Adrenal gland (tissue), 12 donors: Measurements from ENCODE around the gene IGF2BP2. TPM values are rescaled to one million over a fixed set of nuclear protein-coding genes. Genes with fewer than 3 reads are reported as not detected.

Source experiments
- DNase-seq, 7 donors: peaks; one replicate each; pipeline ENCODE4 v3.0.0-alpha.2; 2019 to 2020
- H3K27ac ChIP-seq, 5 donors: fragments of 200-600 bp; sonication (generic) in 4 of 5; 1 replicate in 3 of 5; 2 replicates in 2 of 5; pipeline versions ENCODE4 v1.5.1 to v1.8.0; 2016 to 2020; ENCODE audit warnings: mild to moderate bottlenecking in 1 of 5
- H3K27me3 ChIP-seq: fragments of 200-600 bp; 2 replicates; pipeline ENCODE4 v1.8.0; 2021
- H3K36me3 ChIP-seq, 2 donors: fragments of 200-600 bp; replicated peaks in 1 of 2; 1 replicate in 1 of 2; 2 replicates in 1 of 2; pipeline versions ENCODE4 v1.5.1 to v1.8.0; 2018 to 2022
- H3K4me1 ChIP-seq, 2 donors: fragments of 200-600 bp; replicated peaks in 1 of 2; 1 replicate in 1 of 2; 2 replicates in 1 of 2; pipeline versions ENCODE4 v1.5.1 to v1.8.0; 2018 to 2021
- H3K4me3 ChIP-seq, 4 donors: fragments of 200-600 bp; sonication (generic) in 3 of 4; one replicate each; pipeline ENCODE4 v1.5.1; 2016 to 2018
- H3K9me3 ChIP-seq, 3 donors: fragments of 200-600 bp; sonication (generic) in 1 of 3; replicated peaks in 1 of 3; 1 replicate in 2 of 3; 2 replicates in 1 of 3; pipeline versions ENCODE4 v1.5.1 to v1.8.0; 2016 to 2021
- CTCF ChIP-seq, 6 experiments: fragments of 450-650 bp in 4 of 6; fragments of 200-600 bp in 2 of 6; sonication (generic) in 1 of 6; IDR thresholded peaks; 1 replicate in 5 of 6; 2 replicates in 1 of 6; pipeline versions ENCODE4 v1.5.1 to v1.8.0; 2016 to 2021; ENCODE audit warnings: antibody characterized with exemption in 6 of 6, mild to moderate bottlenecking in 2 of 6, moderate library complexity in 1 of 6
- POLR2A ChIP-seq, 2 donors: fragments of 450-650 bp; IDR thresholded peaks; one replicate each; pipeline ENCODE4 v1.6.1; 2017; ENCODE audit warnings: antibody characterized with exemption in 2 of 2, mild to moderate bottlenecking in 2 of 2, moderate library complexity in 1 of 2
- WGBS, 4 donors: extraction: QIAGEN DNeasy Blood & Tissue Kit in 2 of 4; methylation state at CpG; one replicate each; pipeline versions ENCODE4 v1.1.5 to v1.1.7; 2013 to 2017; 5-methylcytosine and 5-hydroxymethylcytosine counted together
- intact Hi-C, 2 donors: fragments of 100-400 bp; cut with DNase I; formaldehyde crosslinking; loops; one replicate each; pipeline versions ENCODE4 v1.14.1 to v1.15.0; 2022 to 2023
- polyA plus RNA-seq, 3 donors: library from polyadenylated mRNA; stranded (reverse); fragments of 200-250 nt in 2 of 3; fragments of 350-450 nt in 1 of 3; fragmentation: Illumina TruSeq in 1 of 3; extraction: RNeasy Lipid Tissue Mini Kit (QIAGEN cat#74804) in 1 of 3; gene quantifications; one replicate each; pipeline ENCODE4 v1.2.3, GENCODE V29; 2013 to 2014
- total RNA-seq, 9 donors: library from RNA; depleted of rRNA in 4 of 9; stranded (reverse); fragments of >200 nt in 4 of 9; fragments of 120-200 nt in 1 of 9; fragmentation: NEBNext Ultra II Directional in 1 of 9; extraction: Animal tissue kit (Norgen Biotek cat#: 25700) in 1 of 9; gene quantifications; one replicate each; pipeline versions ENCODE4 v1.1.0 to v1.2.4, GENCODE V29; 2013 to 2023
- donor health status: healthy with polysubstance abuse.
- donor health status: Bipolar disorder and iron deficiency.
- donor health status: DM: yes; HTN: yes; CAD: no.
- donor health status: DM: no; HTN: no; CAD: no.
- donor health status: DM: no; HTN: no; CAD: no.
- donor health status: DM: yes; HTN: yes; CAD: no.

The IGF2BP2 gene
- total and polyA plus RNA-seq, 12 donors, result 7.0 to 75.9 (median 17.9) TPM

DNA sequence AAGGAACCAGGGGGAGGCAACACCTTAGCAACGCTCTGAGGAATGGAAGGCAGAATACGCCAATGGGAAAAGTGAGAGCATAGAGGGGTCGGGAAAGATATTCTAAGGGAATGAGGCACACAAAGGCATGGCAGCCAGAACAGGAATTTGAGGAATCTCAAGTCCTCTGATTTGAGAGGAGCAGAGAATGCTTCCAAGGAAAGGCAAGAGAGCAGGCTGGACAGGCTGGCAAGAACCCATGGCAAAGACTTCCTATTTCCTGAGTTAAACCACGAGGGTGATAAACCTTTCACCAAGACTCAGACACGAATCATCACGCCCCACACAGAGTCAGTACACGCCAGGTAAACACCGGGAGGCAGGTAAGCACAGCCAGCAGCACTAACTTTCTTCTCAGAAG, 109.8 kb downstream of the IGF2BP2 start:
- no peak overlapping the region for H3K4me3 ChIP-seq
- TF ChIP-seq POLR2A (IDR thresholded peaks at IDR 0.05) (no peak), CTCF (IDR thresholded peaks at IDR 0.05) (no peak)
- DNase-seq, result no peak
- H3K27me3 ChIP-seq, result no peaks in the 10 kb centered on the region
- 70 to 82% (median 76%) methylated on average over 8 of the region's 8 CpGs for WGBS, 4 donors
- intact Hi-C loops, result no loop called here
- H3K36me3 ChIP-seq, result no peaks in the 10 kb centered on the region
- no peaks in the 10 kb centered on the region for H3K9me3 ChIP-seq
- H3K27ac ChIP-seq, result no peak overlapping the region
- H3K4me1 ChIP-seq, result peaks cover 0 to 13% of the 10 kb centered on the region in 2 donors

DNA sequence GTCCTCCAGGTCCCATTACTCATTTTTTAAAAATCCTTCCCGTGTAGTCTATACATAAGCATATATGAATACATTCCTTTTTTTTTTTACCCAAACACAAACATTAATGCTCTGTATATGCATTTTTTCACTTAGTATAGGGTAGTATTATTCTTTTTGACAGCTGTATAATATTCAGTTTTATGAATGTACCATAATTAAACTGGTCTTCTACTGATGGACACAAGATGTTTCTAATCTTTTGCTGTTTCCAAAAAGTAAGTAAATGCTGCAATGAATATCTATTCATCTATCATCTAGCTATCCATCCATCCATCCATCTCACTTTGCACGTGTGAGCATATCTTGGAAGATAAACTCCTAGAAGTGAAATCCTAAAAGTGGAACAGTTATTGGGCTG, 110.8 kb downstream of the IGF2BP2 start:
- intact Hi-C loops, result no loop called here

DNA sequence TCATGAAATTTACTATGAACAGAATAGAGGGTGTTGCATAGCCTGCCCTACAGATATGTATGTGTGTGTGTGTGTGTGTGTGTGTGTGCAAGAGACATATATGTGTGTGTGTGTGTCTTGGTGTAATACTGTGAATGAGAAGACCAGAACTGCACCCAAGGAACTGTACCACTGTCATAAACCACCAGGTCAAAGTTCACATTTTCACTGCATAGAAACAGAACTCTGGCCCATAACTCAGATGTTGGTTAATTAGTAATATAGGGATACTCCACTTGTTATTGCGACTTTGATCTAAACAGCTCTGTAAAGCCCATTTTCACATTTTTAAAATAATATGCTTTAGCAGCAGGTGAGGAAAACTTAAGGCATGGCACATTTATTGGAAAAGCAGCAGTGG, 111.8 kb downstream of the IGF2BP2 start:
- no peaks in the 10 kb centered on the region for H3K27me3 ChIP-seq
- peaks cover 0 to 24% of the 10 kb centered on the region in 2 donors for H3K4me1 ChIP-seq
- TF ChIP-seq CTCF (IDR thresholded peaks at IDR 0.05), result no peak
- no peak for TF ChIP-seq POLR2A (IDR thresholded peaks at IDR 0.05)
- DNase-seq, result no peak
- H3K4me3 ChIP-seq, result no peak overlapping the region
- no peak overlapping the region for H3K27ac ChIP-seq
- H3K9me3 ChIP-seq, result no peaks in the 10 kb centered on the region
- no peaks in the 10 kb centered on the region for H3K36me3 ChIP-seq
- intact Hi-C loops, result no loop called here
- WGBS, 4 donors, result 97 to 100% (median 99%) methylated on average over 1 of the region's 1 CpG

More for the DNA sequence above, 110.8 kb downstream of the IGF2BP2 start:
- Histone ChIP-seq H3K9me3 (no peaks in the 10 kb centered on the region), H3K4me1 (peaks cover 0 to 17% of the 10 kb centered on the region in 2 donors), H3K27me3 (no peaks in the 10 kb centered on the region), H3K27ac (no peak overlapping the region), H3K4me3 (no peak overlapping the region), H3K36me3 (no peaks in the 10 kb centered on the region)
- TF ChIP-seq POLR2A (IDR thresholded peaks at IDR 0.05) (no peak), CTCF (IDR thresholded peaks at IDR 0.05) (no peak)
- DNase-seq, result no peak
- 91 to 94% (median 93%) methylated on average over 2 of the region's 2 CpGs for WGBS, 4 donors

GRCh38 chr3:185712337-185712736, 112.5 kb downstream of the IGF2BP2 start:
- Histone ChIP-seq H3K9me3 (no peaks in the 10 kb centered on the region), H3K27ac (no peak overlapping the region), H3K36me3 (no peaks in the 10 kb centered on the region), H3K4me1 (peaks cover 0 to 18% of the 10 kb centered on the region in 2 donors), H3K4me3 (no peak overlapping the region), H3K27me3 (no peaks in the 10 kb centered on the region)
- TF ChIP-seq CTCF (IDR thresholded peaks at IDR 0.05) (no peak), POLR2A (IDR thresholded peaks at IDR 0.05) (no peak)
- DNase-seq, result no peak
- intact Hi-C loops, result no loop called here
- WGBS, 4 donors, result 85 to 89% (median 87%) methylated on average over 3 of the region's 3 CpGs
